ENCODE data around the gene POU2F3. TPM values are rescaled to one million over a fixed set of nuclear protein-coding genes. Genes with fewer than 3 reads are reported as not detected.

Gene POU2F3
- total and polyA plus RNA-seq, 2 experiments from 2014 or later, result not detected

DNA sequence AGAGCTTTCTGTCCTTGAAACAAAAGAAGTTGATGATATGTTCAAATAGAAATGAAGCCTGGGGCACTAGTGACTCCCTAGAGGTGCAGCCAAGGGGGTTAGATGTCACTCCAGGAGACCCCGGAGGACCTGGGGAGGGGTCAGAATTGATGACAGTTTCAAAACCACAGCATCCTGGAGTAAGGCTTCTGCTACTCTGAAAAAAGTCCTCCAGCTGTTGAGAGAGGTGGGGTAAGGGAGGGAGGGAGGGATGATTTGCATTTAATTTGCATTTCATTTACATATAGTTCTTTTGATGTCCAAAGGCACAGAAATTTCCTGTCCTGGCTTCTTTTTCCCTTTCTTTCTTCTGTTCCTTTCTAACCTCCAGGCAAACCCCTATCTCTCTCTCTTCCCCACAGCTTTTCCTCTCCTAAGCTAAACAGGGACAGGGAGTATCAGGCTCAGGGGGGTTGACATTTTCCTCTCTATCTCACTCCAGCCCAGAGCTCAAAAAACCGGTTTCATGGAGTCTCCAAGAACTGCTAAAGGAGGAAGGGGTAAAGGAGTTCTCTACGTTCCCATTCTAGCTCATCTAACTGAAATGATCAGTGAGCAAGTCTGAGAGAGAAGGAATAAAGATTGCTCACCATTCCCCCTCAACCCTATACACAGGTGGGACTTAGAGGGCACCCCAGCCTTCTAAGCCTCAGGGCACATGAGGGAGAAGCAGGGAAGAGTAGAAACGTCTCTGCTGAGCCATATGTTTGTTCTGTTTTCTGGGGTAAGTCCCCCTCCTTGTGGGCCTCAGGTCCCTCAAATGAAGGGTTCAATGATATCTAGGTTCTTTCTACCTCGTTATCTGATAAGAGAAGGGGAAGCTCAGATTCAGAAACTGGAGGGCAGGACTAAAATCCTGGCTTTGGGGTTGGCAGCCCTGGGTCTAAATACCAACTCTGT is 3.5 kb upstream of the POU2F3 start:
- no peak overlapping the region for H3K27ac ChIP-seq
- peaks cover 3% of the 10 kb centered on the region for H3K4me1 ChIP-seq (ENCODE audit: insufficient read depth)
- H3K79me2 ChIP-seq, result no peaks in the 10 kb centered on the region
- no peak for DNase-seq (ENCODE audit: low spot score)
- peaks cover 35% of the 10 kb centered on the region for H3K27me3 ChIP-seq
- H3K4me3 ChIP-seq, result no peak overlapping the region
- H3K9me3 ChIP-seq (ENCODE audit: low read depth), result no peaks in the 10 kb centered on the region
- H3K9me2 ChIP-seq (replicated peaks; ENCODE audit: insufficient read depth), result no peaks in the 10 kb centered on the region
- no peak overlapping the region for H3K4me2 ChIP-seq
- H4K20me1 ChIP-seq (ENCODE audit: insufficient read depth, poor library complexity, severe bottlenecking), result no peaks in the 10 kb centered on the region
- H3K36me3 ChIP-seq (replicated peaks; ENCODE audit: insufficient read depth, low read depth), result no peaks in the 10 kb centered on the region
- no peak overlapping the region for H2AFZ ChIP-seq
- TF ChIP-seq, protein P1, sequence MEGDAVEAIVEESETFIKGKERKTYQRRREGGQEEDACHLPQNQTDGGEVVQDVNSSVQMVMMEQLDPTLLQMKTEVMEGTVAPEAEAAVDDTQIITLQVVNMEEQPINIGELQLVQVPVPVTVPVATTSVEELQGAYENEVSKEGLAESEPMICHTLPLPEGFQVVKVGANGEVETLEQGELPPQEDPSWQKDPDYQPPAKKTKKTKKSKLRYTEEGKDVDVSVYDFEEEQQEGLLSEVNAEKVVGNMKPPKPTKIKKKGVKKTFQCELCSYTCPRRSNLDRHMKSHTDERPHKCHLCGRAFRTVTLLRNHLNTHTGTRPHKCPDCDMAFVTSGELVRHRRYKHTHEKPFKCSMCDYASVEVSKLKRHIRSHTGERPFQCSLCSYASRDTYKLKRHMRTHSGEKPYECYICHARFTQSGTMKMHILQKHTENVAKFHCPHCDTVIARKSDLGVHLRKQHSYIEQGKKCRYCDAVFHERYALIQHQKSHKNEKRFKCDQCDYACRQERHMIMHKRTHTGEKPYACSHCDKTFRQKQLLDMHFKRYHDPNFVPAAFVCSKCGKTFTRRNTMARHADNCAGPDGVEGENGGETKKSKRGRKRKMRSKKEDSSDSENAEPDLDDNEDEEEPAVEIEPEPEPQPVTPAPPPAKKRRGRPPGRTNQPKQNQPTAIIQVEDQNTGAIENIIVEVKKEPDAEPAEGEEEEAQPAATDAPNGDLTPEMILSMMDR (IDR thresholded peaks at IDR 0.05; ENCODE audit: poor library complexity), result no peak
- no peak for TF ChIP-seq EZH2phosphoT487 (IDR thresholded peaks at IDR 0.05; ENCODE audit: low read depth, severe bottlenecking, unreplicated experiment)
- no peak for TF ChIP-seq EZH2 (IDR thresholded peaks at IDR 0.05; ENCODE audit: borderline replicate concordance)
- WGBS (ENCODE audit: low lambda C conversion rate, missing lambda C conversion rate), result 32% methylated on average over 5 of the region's 5 CpGs

DNA sequence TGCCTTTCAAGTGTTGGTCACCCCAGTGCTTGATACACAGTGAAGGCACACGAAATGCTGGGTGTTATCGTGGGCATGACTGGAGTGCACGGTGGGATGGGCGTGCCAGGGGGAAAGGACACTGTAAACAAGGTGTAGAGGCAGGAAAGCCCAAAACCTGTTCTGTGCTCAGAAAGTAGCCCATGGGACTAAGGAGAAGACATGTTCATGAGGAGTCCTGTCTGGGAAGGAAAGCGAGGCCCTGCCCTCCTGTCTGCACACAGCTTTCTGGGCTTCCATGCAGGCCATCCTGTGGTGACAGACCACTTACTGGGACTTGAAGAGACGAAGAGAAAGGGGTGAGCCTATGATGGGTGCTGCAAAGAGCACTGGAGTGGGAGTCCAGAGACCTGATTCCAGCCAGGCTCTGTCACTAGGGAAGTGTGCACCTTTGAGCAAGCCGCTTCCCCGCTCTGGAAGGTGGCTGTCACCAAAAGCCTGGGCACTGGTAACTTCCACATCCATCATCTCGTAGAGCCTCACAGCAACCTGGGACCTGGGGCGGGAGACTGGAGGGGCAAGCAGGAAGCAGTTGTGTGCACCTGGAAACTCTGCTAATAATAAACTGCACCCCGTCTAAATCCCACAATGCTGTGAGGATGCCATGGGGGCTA is 846 bp upstream of the POU2F3 start:
- Histone ChIP-seq H4K20me1 (ENCODE audit: insufficient read depth, poor library complexity, severe bottlenecking) (no peaks in the 10 kb centered on the region), H3K9me3 (ENCODE audit: low read depth) (no peaks in the 10 kb centered on the region), H3K27me3 (peaks cover 61% of the 10 kb centered on the region), H3K4me1 (ENCODE audit: insufficient read depth) (peaks cover 3% of the 10 kb centered on the region), H3K9me2 (replicated peaks; ENCODE audit: insufficient read depth) (no peaks in the 10 kb centered on the region), H3K4me3 (no peak overlapping the region), H2AFZ (no peak overlapping the region), H3K27ac (no peak overlapping the region), H3K4me2 (no peak overlapping the region), H3K79me2 (no peaks in the 10 kb centered on the region), H3K36me3 (replicated peaks; ENCODE audit: insufficient read depth, low read depth) (no peaks in the 10 kb centered on the region)
- 80% methylated on average over 11 of the region's 11 CpGs for WGBS (ENCODE audit: low lambda C conversion rate, missing lambda C conversion rate)
- no peak for DNase-seq (ENCODE audit: low spot score)
- no peak for TF ChIP-seq EZH2phosphoT487 (IDR thresholded peaks at IDR 0.05; ENCODE audit: low read depth, severe bottlenecking, unreplicated experiment)
- TF ChIP-seq, protein P1 (IDR thresholded peaks at IDR 0.05; ENCODE audit: poor library complexity), result no peak
- no peak for TF ChIP-seq EZH2 (IDR thresholded peaks at IDR 0.05; ENCODE audit: borderline replicate concordance)

DNA sequence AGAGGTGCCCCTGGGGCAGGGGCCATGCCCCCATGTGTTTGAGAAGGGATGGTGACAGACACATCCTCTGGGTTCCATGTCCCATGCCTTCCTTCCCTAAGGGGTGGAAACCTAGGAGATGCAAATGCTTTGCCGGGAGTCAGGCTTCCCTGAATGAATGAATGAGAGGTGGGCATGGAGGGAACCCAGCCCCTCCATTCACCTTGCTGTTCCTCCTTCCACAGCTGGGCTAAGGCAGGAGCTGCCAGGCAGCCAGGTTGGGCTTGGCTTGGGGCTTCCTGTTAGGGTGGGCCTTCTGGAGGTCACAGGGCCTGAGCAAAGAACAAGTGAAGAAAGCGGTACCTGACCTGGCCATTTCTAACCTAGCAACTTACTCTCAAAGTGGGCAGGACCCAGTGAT is 926 bp downstream of the POU2F3 start:
- TF ChIP-seq, protein P1 (IDR thresholded peaks at IDR 0.05; ENCODE audit: poor library complexity), result no peak
- TF ChIP-seq EZH2phosphoT487 (IDR thresholded peaks at IDR 0.05; ENCODE audit: low read depth, severe bottlenecking, unreplicated experiment), result no peak
- H3K4me1 ChIP-seq (ENCODE audit: insufficient read depth), result peaks cover 3% of the 10 kb centered on the region
- WGBS (ENCODE audit: low lambda C conversion rate, missing lambda C conversion rate), result 81% methylated on average over 2 of the region's 2 CpGs

More for the DNA sequence above, 926 bp downstream of the POU2F3 start:
- Histone ChIP-seq H3K36me3 (replicated peaks; ENCODE audit: insufficient read depth, low read depth) (no peaks in the 10 kb centered on the region), H3K4me2 (no peak overlapping the region), H3K27ac (no peak overlapping the region), H3K27me3 (peaks cover 73% of the 10 kb centered on the region), H4K20me1 (ENCODE audit: insufficient read depth, poor library complexity, severe bottlenecking) (no peaks in the 10 kb centered on the region), H3K4me3 (no peak overlapping the region), H3K9me3 (ENCODE audit: low read depth) (no peaks in the 10 kb centered on the region), H3K9me2 (replicated peaks; ENCODE audit: insufficient read depth) (no peaks in the 10 kb centered on the region), H2AFZ (no peak overlapping the region), H3K79me2 (no peaks in the 10 kb centered on the region)
- DNase-seq (ENCODE audit: low spot score), result no peak
